GM21786 (cell line): Measurements from ENCODE around the gene ZDHHC24.

ENCODE experiments used
- ATAC-seq: cut with Tn5 transposase; IDR thresholded peaks from one replicate; pipeline ENCODE4 v1.9.1; 2021; ENCODE audit not compliant: unreplicated experiment

Gene ZDHHC24

DNA sequence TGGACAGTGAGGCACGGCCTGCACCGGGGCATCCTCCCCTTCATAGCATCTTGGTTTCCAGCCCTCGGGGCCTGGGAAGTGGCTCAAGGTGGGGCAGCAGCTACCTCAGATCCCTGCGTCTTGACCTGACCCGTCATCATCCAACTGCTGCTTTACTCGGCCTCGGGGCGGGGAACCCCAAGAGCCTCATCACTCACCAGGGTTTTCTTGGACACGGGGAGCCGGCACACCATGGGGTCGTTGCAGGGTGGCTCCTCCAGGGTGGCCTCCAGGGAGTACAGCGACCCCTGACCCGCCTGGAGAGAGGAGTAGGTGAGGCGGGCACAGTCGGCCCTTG lies 21.9 kb upstream of the ZDHHC24 start:
- ATAC-seq, result no peak

DNA sequence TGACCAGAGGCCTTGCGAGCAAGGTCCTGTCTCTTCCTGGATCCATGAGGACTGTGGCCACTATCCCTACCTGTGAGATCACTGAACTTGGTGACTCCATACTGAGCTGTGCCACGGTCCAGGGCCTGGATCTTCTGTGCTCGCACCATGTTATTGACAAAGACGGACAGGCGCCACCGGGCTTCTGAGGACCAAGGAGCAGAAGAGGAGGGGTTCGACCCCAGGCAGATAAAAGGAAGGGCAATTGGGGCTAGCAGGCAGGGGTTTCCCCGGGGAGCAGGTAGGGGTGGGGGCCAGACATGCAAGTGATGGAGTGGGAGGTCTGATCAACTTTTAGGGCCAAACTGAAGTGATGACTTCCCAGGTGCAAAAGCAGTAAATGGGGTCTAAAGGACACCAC lies 20.4 kb upstream of the ZDHHC24 start:
- ATAC-seq, result no peak

DNA sequence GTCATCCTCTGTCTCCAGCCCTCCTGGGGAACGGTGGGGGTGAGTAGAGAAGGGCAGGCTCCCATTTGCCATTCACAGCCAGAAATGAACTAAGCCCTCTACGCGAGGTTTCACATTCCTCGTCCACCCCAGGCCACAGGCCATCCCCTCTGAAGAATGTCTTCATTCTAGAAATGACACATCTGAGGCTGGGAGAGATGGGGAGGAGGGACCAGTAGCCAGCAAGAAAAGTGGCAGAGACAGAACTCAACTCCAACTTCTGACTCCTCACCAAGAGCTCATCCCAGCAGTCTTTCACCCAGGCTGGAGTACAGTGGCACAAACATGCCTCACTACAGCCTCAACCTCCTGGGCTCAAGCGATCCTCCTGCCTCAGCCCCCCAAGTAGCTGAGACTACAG lies 19.1 kb upstream of the ZDHHC24 start:
- ATAC-seq, result no peak

DNA sequence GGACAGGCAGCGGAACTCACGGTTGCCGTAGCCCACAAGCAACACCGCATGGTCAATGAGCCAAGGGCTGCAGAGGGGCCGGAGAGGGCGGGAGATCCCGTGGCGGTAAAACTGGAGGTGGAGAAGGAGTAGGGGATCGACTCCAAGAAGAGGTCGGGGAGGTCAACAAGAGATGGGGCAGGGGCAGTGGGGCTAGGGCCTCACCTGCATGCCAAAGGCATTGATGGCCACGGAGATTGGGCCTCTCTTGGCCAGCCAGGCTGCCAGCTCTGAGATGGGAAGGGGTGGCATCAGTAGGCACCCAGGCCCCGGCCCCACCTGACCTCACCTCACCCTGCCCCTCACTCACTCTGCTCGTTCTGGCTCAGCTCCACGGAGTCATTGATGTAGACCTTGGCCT lies 18.7 kb upstream of the ZDHHC24 start:
- no peak for ATAC-seq

DNA sequence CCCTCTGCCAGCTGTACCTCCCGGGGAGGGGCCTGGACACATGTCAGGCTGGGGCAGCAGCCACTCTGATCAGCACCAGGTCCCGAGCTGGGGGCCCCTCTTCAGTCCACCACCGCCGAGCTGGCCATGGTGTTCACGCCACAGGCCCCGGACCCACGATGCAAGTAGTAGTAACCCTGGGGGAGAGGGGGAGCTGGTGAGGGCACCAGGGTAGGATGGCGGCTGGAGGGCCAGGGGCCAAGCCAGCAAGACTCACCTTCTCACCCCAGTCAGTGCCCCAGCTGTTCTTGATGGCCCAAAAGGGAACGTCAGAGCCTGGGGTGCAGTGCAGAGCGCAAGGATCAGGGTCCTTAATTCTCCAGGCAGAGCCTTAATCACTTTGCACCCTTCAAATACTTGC lies 18.0 kb upstream of the ZDHHC24 start:
- no peak for ATAC-seq

DNA sequence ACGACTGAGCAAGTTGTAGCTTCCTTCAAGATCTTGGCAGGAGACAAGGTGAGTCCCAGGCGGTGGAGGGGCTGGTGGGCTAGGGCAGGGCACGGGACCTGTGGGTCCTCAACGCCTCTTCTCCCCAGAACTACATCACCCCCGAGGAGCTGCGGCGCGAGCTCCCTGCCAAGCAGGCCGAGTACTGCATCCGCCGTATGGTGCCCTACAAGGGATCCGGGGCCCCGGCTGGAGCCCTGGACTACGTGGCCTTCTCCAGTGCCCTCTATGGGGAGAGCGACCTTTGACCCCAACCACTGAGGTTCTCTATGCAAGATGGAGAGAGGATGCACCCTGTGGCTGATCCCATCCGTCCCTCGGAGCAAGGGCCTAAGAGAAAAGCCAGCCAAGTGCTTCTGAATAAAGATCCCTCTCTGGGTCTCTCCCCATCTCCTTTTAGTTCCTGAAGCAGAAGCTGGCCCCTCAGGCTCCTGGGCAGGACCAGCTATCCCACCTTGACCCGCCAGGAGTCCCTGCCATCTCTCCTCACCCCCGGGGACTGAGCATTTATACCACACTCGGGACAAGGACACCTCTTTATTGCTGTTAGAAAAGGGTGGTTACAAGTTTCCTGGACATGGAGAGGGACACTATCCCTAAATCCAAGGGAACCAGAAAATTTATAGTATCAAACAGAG lies 17.2 kb upstream of the ZDHHC24 start:
- ATAC-seq, result no peak

DNA sequence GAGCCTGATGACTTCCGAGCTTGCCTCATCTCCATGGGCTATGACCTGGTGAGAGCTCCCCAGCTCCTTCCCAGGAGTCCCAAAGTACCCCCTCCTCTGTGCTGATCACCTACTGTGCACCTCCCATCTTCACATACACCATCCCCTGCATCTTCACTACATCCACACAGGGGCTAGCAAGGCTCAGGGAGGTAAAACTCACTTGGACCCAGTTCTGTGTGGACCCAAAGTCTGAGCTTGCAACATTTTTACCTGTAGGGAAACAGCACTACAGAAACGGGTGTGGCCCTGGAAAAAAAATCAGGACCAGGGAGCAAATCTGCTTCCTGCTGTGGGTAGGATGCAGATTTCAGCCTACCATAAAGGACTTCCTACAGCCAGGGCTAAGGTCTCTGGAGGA lies 16.4 kb upstream of the ZDHHC24 start:
- no peak for ATAC-seq

DNA sequence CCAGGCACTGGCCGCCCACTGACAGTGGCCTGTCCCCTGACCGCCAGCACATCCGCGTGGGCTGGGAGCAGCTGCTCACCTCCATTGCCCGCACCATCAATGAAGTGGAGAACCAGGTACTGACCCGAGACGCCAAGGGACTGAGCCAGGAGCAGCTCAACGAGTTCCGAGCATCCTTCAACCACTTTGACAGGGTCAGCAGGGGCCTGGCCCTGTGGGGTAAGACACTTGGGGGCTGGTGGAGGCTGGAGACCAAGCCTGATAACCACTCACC lies 16.1 kb upstream of the ZDHHC24 start:
- no peak for ATAC-seq

DNA sequence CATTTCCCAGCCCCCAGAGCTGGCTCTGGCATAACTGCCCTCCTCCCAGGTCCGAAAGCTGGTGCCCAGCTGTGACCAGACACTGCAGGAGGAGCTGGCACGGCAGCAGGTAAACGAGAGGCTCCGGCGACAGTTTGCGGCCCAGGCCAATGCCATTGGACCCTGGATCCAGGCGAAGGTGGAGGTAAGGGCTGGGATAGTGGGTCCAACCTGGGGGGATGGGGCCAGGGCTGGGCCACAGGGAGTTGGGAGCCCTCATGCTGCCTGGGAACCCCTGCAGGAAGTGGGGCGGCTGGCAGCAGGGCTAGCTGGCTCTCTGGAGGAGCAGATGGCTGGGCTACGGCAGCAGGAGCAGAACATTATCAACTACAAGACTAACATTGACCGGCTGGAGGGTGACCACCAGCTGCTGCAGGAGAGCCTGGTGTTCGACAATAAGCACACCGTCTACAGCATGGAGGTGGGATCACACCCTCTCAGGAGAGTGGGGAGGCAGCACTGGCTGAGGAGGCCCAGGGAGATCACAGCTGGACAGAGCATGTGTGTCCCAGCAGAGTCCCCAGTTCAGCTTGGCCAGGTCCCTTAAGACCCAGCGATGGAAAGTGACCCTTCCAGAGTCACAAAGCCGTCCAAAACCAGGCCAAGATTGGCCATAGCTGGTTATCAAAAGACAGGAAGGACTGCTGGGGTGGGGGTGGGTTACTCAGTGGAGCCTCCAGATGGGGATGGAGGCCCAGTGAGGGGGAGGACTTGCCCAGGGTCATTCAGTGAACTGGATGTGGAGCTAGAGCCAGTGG lies 15.5 kb upstream of the ZDHHC24 start:
- no peak for ATAC-seq

DNA sequence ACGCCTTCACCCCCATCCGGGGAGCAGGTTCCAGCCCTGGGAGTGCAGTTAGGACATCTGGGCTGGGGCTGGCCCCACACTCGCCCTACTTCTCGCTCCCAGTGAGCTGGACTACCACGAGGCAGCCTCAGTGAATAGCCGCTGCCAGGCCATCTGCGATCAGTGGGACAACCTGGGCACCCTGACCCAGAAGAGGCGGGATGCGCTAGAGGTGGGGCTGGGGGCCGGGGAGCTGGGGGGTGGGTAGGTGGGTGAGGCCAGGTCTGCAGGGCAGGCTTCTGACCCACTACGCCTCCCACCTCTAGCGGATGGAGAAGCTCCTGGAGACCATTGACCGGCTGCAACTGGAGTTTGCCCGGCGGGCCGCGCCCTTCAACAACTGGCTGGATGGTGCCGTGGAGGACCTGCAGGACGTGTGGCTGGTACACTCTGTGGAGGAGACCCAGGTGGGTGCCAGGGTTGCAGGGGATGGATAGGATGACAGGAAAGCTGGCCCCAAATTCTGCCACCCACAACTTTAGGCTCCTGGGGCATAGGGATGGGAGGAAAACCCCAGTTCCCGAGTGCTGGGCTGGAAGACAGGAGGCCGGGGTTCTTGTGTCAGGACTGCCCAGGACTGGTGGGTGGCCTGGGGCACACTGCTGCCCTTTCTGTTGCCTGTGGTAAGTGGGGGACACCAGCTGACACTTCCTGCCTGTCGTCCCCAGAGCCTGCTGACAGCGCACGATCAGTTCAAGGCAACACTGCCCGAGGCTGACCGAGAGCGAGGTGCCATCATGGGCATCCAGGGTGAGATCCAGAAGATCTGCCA lies 14.2 kb upstream of the ZDHHC24 start:
- ATAC-seq, result no peak

DNA sequence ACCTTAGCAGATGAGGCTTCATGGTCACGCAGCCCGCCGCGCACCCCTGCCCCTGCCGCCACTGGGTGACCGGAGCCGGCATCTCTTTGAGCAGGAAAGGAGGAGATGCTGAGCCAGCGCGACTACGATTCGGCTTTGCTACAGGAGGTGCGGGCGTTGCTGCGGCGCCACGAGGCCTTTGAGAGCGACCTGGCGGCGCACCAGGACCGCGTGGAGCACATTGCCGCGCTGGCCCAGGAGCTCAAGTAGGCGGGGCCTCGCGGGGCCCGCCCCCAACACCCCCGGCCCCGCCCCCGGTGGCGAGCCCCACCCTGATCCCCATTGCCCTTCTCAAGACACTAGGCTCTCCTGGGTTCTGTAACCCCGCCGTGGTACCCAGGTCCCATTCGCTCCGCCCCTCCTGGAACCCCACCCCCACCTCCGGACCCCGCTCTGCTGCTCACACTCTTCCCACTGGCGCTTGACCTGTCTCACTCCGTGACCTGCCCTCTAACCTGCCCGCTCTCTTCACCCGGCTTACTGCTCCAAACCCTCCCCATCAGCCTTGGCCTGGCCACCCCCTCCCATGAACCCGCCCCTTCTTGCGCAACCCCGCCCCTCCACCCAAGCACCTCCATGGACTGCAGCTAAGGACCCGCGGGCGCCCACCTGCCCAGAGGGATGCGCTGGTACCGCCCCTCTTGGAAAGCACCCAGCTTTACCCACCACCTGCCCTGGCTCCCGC lies 13.5 kb upstream of the ZDHHC24 start:
- ATAC-seq, result no peak

DNA sequence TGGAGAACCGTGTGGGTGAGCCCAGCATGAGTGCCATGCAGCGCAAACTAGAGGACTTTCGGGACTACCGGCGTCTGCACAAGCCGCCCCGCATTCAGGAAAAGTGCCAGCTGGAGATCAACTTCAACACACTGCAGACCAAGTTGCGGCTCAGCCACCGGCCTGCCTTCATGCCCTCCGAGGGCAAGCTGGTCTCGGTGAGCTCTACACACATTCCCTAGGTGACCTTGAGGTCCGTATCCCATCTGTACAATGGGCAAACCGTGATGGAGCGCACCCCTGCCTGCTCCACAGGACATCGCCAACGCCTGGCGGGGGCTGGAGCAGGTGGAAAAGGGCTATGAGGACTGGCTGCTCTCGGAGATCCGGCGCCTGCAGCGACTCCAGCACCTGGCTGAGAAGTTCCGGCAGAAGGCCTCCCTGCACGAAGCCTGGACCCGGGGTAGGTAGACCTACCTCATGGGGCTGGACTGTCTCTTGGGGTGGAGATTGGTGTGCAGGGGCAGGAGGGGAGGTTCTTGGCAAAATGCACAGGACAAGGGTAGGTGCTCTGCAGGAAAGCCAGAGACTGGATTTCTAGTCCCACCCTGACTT lies 12.0 kb upstream of the ZDHHC24 start:
- no peak for ATAC-seq

DNA sequence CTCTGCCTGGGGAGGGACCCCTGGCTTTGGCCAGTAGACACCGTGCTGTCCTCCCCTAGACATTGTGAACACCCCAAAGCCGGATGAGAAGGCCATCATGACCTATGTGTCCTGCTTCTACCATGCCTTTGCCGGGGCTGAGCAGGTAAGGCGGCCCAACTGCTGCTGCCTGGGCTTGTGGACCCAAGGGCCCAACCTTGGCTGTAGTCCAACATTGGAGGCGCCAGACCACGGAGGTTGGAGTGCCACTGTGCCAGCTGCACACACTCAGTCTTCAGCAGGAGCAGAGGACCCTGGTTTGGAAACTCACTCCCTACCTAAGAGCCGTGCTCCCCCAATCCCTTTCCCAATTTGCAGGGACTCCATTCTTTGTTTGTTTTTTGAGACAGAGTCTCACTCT lies 10.2 kb upstream of the ZDHHC24 start:
- ATAC-seq, result no peak

DNA sequence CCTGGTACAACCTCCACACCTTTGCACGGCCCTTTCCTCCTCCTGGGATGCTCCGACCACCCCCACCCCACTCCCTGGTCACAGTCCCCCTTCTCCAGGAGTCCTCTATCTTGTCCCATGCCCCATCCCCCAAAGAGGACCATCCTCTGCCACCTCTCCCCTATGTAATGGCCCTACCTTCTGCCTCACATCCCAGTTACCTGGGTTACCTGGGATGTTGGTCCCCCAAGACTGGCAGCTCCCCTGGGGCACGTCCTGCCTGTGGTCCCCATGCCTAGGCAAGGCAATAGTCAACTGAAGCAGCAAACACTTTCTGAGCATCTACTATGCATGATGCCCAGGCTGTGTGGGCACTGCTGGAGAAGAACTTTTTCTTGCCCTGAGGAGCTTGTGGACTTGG lies 9.6 kb upstream of the ZDHHC24 start:
- ATAC-seq, result no peak

DNA sequence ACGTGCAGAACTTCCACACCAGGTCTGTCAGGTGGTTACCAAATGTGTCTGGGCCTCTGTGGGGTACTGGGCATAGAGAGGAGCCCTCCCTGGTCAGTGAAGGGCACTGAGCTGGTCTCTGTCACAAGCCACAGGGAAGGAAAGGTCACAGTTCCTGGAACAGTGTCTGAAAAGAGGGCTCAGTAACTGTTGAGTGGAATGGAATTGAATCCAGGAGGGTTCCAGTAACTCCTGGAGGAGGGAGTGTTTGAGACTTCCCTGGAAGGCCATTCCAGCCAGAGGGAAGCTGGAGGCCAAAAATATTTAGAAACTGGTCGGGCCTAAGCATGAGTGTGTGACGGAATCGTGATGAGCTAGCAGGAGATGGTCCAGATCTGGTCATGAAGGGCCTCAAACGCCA lies 8.8 kb upstream of the ZDHHC24 start:
- ATAC-seq, result no peak

DNA sequence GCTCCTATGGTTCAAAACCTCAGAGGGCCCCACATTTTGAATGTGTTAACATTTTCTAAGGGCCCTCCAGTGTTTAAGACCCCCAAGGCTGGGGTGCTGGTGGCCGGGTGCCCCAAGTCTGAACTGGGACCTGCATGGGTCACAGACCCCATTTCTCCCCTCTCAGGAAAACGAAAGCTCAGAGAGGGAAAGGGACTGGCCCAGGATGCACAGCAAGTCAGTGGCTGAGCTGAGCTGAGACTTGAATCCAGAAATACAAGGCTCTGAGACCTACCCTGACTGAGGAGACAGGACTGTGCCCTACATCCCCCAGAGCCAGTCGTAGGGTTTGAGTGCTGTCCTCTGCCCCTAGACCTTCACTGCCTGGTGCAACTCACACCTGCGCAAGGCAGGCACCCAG lies 5.0 kb upstream of the ZDHHC24 start:
- ATAC-seq, result no peak

DNA sequence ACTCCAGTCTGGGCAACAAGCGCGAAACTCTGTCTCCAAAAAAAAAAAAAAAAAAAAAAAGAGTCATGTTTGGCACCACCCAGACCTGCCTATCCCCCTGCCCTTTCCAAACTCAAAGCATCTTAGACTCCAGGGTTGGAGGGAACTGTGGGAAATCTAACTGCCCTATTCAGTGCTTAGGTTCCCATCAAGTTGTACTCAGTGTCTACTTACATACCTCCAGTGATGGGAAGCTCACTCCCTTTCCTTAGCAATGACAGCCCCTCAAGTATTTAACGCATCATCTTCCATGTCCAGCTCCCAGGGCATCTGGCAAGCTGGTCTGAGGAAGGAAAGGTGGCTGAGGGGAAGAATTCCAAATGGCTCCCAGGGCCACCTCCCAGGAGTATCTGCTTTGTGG lies 3.8 kb upstream of the ZDHHC24 start:
- ATAC-seq, result no peak

DNA sequence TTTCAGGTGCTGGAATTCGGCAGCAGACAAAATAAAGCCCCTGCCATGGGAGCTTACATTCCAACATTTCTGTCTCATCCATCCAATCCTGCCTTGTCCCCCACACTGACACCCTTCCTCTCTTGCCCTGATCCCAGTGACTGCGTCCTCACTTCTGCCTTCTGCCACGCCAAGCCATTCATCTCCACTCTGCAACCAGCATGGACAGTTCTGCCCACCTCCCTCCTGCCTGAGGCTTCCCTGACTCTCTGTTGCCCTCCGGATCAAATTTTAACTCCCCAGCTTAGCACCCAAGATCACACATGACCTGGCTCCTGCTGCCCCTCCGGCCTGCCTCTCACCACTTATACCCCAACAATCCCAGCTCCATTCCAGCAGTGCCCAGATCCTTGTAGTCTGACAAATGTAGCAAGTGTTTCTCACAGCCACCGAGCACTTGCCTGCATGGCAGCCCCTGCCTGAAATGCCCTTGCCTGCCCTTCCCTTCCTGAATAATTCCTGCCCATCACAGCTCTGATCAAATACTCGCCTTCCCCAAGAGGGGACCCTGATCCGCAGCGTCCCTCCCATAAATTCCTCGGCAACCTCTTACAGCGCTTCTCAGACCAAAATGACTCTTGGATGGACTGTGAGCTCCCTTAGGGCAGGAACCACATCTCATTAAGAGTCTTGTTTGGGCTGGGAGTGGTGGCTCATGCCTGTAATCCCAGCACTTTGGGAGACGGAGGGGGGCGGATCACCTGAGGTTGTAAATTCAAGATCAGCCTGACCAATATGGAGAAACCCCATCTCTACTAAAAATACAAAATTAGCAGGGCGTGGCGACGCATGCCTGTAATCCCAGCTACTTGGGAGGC lies 3.2 kb upstream of the ZDHHC24 start:
- ATAC-seq, result no peak

DNA sequence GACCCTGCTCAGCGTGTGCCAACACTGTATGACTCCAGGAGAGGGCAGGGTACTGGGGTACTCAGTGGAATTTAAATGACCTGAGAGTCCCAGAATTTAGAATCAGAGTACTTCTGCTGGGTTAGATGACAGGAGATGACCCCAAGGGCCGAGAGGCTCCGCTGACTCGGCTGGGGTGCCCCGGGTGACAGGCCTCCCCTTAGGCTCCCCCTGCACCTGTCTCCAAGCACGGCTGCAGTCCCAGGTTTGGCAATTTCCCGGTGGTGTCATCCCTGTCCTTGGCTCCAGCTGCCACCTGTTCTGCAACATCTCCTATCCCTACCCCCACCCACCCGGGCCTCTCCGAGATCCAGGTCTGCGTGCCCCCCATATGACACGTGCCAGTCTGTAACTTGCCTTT lies 2.2 kb upstream of the ZDHHC24 start:
- ATAC-seq, result no peak

DNA sequence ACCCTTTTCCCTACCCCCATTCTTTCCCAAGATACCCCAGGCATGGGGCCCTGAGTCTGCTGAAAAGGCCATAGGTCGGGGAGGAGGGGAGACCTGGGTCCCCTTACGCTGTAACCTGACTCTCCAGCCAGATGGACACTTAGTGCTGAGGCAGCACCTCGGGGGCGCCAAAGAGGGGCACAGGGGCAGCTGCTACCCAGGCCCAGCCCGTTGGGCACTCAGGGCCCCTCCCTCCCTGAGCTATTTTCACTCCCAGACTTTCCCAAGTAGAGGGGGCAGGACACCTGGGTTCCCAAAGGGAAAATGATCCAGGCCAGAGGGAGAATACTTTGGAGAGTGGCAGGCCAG lies 1.8 kb upstream of the ZDHHC24 start:
- no peak for ATAC-seq
